Esophagus squamous epithelium (tissue), 4 donors: ENCODE results near the gene DDX51.

Experiments used
- POLR2A ChIP-seq, 4 donors: fragments of 450-650 bp; IDR thresholded peaks; one replicate each; pipeline ENCODE4 v1.6.1; 2017; ENCODE audit warnings: antibody characterized with exemption in 4 of 4, mild to moderate bottlenecking in 4 of 4, moderate library complexity in 3 of 4
- TF ChIP-seq, protein P1 (sequence below), 6 experiments: fragments of 450-650 bp in 4 of 6; fragments of 200-600 bp in 2 of 6; sonication (generic) in 2 of 6; IDR thresholded peaks; one replicate each; pipeline ENCODE4 v1.5.1; 2016 to 2019; ENCODE audit warnings: antibody characterized with exemption in 6 of 6, mild to moderate bottlenecking in 4 of 6, moderate library complexity in 4 of 6

DNA sequence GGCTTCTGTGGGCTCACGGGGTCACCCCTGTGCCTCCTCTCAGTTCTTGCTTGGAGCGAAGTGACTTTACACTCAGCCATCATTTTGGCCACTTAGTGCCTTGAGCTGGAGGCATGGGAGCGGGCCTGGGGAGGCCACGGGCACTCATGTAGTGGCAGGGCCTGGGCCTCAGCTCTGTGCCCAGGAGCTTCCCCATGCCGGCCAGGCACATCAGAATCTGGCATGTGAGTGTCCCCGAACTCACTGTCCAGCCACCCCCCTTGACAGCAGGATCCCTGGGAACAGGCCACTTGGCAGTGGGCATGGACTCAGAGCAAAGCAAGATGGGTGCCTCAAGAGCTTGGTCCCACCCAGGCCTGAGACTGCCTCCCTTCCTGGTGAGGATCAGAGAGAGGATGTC, 29.5 kb downstream of the DDX51 start:
- TF ChIP-seq, protein P1, sequence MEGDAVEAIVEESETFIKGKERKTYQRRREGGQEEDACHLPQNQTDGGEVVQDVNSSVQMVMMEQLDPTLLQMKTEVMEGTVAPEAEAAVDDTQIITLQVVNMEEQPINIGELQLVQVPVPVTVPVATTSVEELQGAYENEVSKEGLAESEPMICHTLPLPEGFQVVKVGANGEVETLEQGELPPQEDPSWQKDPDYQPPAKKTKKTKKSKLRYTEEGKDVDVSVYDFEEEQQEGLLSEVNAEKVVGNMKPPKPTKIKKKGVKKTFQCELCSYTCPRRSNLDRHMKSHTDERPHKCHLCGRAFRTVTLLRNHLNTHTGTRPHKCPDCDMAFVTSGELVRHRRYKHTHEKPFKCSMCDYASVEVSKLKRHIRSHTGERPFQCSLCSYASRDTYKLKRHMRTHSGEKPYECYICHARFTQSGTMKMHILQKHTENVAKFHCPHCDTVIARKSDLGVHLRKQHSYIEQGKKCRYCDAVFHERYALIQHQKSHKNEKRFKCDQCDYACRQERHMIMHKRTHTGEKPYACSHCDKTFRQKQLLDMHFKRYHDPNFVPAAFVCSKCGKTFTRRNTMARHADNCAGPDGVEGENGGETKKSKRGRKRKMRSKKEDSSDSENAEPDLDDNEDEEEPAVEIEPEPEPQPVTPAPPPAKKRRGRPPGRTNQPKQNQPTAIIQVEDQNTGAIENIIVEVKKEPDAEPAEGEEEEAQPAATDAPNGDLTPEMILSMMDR (IDR thresholded peaks at IDR 0.05) = no peak
- TF ChIP-seq POLR2A (IDR thresholded peaks at IDR 0.05) = no peak
